Neural crest cell (in vitro differentiated cells): ENCODE results near the gene FAH. TPM values are rescaled to one million over a fixed set of nuclear protein-coding genes. Genes with fewer than 3 reads are reported as not detected.

Experiments used
- DNase-seq: peaks from one replicate; pipeline ENCODE4 v3.0.0; 2021; ENCODE audit warnings: low read depth, mixed read lengths, low spot score
- H3K27ac Mint-ChIP-seq: one replicate; pipeline ENCODE4 v1.8.0; 2021; ENCODE audit warnings: mild to moderate bottlenecking, mixed read lengths; ENCODE audit not compliant: unreplicated experiment
- H3K27me3 Mint-ChIP-seq: 2 replicates; pipeline ENCODE4 v1.8.0; 2021; ENCODE audit warnings: low read depth, mild to moderate bottlenecking, mixed read lengths
- H3K36me3 Mint-ChIP-seq: 2 replicates; pipeline ENCODE4 v1.8.0; 2021; ENCODE audit warnings: low read depth, mild to moderate bottlenecking, mixed read lengths
- H3K4me1 Mint-ChIP-seq: 2 replicates; pipeline ENCODE4 v1.8.0; 2021; ENCODE audit warnings: mixed read lengths
- H3K4me3 Mint-ChIP-seq: one replicate; pipeline ENCODE4 v1.8.0; 2021; ENCODE audit warnings: mild to moderate bottlenecking, mixed read lengths
- H3K9me3 Mint-ChIP-seq: 2 replicates; pipeline ENCODE4 v1.8.0; 2021; ENCODE audit warnings: mixed read lengths
- total RNA-seq: library from RNA; stranded (reverse); gene quantifications from 2 replicates; pipeline ENCODE4 v1.2.1, GENCODE V29; 2021
- TF ChIP-seq, protein P1 (sequence below): fragments of 200-600 bp; sonication (generic); conservative IDR thresholded peaks from 2 replicates; pipeline ENCODE4 v1.5.0; 2021; ENCODE audit warnings: antibody characterized with exemption, mild to moderate bottlenecking

The FAH gene
- total RNA-seq, 1 donor from 2014 or later: 21.1 TPM

DNA sequence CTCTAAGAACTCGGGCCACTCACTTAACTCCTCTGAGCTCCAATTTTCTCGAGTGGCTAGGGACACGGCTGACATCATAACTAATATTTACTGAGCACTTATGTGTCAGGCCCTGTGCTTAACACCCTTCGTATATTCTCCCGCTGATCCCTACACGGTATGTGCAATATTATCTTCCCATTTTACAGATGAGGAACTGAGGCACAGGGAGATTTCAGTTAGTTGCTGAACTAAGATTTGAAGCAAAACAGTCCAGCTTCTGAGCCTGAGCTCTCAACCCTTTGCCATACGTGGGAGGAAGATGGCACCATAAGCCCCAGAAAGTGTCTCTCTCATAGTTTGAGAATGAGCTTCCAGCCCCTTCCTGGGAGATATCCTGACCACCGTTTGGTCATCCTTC lies 19.6 kb downstream of the FAH start:
- no peaks in the 10 kb centered on the region for H3K9me3 Mint-ChIP-seq
- peaks cover 15% of the 10 kb centered on the region for H3K4me1 Mint-ChIP-seq

DNA sequence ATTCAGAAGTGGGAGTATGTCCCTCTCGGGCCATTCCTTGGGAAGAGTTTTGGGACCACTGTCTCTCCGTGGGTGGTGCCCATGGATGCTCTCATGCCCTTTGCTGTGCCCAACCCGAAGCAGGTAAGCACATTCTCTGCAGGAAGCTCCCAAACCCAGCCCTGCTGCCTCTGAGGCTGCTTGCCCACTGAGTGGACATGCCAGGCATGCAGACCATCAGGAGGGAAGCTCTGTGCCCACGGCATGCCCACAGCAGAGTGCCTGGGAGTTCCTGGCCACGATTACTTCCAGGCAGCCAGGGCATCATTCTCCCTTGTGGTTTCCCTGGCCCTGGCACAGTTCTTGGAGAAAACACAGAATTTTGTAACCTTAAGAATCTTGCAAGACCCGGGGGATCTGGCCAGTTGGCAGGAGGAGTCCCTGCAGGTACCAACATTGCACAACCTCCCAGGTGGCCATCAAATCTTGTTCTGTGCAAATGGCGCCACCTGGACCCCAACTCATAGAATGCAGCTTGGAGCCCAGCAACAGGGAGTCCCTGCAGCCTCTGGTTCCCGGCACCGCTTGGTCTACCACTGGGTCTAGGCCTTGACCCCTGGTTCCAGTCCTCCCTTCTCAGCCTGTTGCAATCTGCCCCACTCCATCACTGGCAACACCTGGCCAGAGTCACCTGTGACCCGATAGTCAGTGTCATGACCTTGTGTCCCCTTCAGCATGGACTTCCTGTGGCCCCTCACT lies 20.4 kb downstream of the FAH start:
- H3K36me3 Mint-ChIP-seq: peaks cover 2% of the 10 kb centered on the region
- TF ChIP-seq, protein P1, sequence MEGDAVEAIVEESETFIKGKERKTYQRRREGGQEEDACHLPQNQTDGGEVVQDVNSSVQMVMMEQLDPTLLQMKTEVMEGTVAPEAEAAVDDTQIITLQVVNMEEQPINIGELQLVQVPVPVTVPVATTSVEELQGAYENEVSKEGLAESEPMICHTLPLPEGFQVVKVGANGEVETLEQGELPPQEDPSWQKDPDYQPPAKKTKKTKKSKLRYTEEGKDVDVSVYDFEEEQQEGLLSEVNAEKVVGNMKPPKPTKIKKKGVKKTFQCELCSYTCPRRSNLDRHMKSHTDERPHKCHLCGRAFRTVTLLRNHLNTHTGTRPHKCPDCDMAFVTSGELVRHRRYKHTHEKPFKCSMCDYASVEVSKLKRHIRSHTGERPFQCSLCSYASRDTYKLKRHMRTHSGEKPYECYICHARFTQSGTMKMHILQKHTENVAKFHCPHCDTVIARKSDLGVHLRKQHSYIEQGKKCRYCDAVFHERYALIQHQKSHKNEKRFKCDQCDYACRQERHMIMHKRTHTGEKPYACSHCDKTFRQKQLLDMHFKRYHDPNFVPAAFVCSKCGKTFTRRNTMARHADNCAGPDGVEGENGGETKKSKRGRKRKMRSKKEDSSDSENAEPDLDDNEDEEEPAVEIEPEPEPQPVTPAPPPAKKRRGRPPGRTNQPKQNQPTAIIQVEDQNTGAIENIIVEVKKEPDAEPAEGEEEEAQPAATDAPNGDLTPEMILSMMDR: peak; percentile 77
- H3K9me3 Mint-ChIP-seq: no peaks in the 10 kb centered on the region
- H3K4me3 Mint-ChIP-seq: no peak overlapping the region
- H3K4me1 Mint-ChIP-seq: peaks cover 15% of the 10 kb centered on the region
- no peaks in the 10 kb centered on the region for H3K27me3 Mint-ChIP-seq
- peak; percentile 62 for DNase-seq
- H3K27ac Mint-ChIP-seq: no peak overlapping the region

More for the DNA sequence above, 19.6 kb downstream of the FAH start:
- TF ChIP-seq, protein P1: no peak
- Mint-ChIP-seq H3K27ac (no peak overlapping the region), H3K27me3 (no peaks in the 10 kb centered on the region), H3K36me3 (peaks cover 2% of the 10 kb centered on the region), H3K4me3 (no peak overlapping the region)
- DNase-seq: no peak

DNA sequence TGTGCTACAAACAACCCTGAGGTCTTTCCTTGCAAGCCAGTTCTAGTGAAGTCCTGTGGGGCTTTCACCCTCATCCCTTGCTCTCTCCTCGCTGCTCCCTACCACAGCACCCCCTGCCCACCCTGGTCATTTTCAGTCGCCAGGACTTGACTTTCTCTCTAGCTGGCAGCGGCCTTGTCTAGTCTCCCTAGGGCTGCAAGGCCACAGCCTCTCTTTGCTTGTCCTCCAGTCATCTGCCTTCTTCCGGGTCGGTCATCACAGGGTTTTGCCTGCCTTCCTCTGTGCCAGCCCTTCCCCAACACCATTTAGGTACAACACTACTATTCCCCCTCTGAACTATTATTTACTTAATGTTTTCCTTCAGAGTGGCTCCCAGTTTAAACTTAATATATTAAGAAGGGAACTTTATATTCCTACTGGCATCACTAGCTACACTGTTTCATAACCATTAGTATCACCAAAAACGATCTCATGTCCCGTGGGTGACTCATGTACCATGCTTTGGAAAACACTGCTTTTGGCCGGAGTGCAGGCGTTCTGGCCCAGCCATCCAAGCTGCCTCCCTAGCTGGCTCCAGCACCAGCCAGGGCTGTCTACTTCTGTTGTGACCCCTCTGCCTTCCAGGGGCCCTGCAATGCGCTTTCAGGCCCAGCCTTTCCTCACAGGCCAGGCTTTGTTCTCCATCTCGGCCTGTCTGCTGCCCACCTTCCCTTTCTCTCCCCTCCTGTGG lies 21.4 kb downstream of the FAH start:
- H3K27ac Mint-ChIP-seq: peak overlapping the region; percentile 95
- no peak for DNase-seq
- H3K36me3 Mint-ChIP-seq: peaks cover 2% of the 10 kb centered on the region
- no peak overlapping the region for H3K4me3 Mint-ChIP-seq
- peaks cover 15% of the 10 kb centered on the region for H3K4me1 Mint-ChIP-seq
- H3K9me3 Mint-ChIP-seq: no peaks in the 10 kb centered on the region
- TF ChIP-seq, protein P1: no peak
- H3K27me3 Mint-ChIP-seq: no peaks in the 10 kb centered on the region

DNA sequence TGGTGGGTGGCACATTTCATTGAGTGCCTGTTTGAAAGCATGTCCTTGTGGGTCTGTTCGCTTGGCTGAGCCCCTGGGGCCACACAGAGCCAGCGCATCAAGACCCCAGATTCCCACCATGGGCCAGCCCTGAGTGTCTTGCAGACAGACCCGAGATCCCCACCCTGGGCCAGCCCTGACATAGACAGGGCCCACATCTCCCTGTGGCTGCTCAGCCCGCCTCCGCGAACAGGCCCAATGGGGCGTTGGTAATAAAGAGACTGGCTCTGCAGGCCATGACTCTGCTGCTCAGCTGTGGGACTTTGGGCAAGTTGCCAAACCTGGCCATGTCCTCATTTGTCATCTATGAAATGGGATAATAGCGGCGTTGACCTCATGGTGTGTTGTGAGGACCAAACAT lies 22.6 kb downstream of the FAH start:
- H3K4me1 Mint-ChIP-seq: peaks cover 15% of the 10 kb centered on the region
- no peaks in the 10 kb centered on the region for H3K9me3 Mint-ChIP-seq
- H3K4me3 Mint-ChIP-seq: no peak overlapping the region
- H3K27ac Mint-ChIP-seq: no peak overlapping the region
- DNase-seq: no peak
- peaks cover 2% of the 10 kb centered on the region for H3K36me3 Mint-ChIP-seq
- no peaks in the 10 kb centered on the region for H3K27me3 Mint-ChIP-seq
- TF ChIP-seq, protein P1: no peak

DNA sequence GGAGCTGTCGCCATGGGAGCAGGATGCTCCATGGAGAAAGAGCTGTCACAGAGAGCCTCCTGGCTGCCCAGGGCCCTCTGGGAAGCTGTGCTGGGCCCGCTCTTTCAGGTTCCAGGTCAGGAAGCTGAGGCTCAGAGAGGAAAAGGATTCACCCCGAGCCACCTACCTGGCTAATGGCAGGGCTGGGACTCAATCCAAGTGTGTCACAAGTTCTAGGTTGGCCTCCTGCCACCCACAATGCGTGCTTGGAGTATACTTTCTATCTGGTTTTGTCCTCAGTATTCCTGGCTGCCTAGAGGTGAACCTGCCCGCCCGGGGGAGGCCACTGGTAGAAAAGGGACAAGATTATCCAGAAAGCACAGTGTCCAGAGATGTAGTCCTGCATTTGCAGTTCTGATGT lies 23.6 kb downstream of the FAH start:
- peaks cover 2% of the 10 kb centered on the region for H3K36me3 Mint-ChIP-seq
- no peak overlapping the region for H3K4me3 Mint-ChIP-seq
- H3K27ac Mint-ChIP-seq: no peak overlapping the region
- H3K27me3 Mint-ChIP-seq: no peaks in the 10 kb centered on the region
- TF ChIP-seq, protein P1: no peak
- H3K9me3 Mint-ChIP-seq: no peaks in the 10 kb centered on the region
- DNase-seq: no peak
- peaks cover 15% of the 10 kb centered on the region for H3K4me1 Mint-ChIP-seq
